Measurements from ENCODE around the gene TMEM132C. TPM values are rescaled to one million over a fixed set of nuclear protein-coding genes. Genes with fewer than 3 reads are reported as not detected.

TMEM132C gene
- total RNA-seq, 1 experiment from 2014 or later: not detected

- no peak overlapping the region for H3K4me3 Mint-ChIP-seq (ENCODE audit: low read depth, unreplicated experiment)
- no peaks in the 10 kb centered on the region for H3K27me3 Mint-ChIP-seq (ENCODE audit: unreplicated experiment)
Measured at GRCh38 chr12:128711486-128711885, 444.5 kb downstream of the TMEM132C start.

GRCh38 chr12:128712622-128713021, 445.7 kb downstream of the TMEM132C start:
- Mint-ChIP-seq H3K4me3 (ENCODE audit: low read depth, unreplicated experiment) (no peak overlapping the region), H3K27ac (ENCODE audit: unreplicated experiment) (no peak overlapping the region), H3K4me1 (ENCODE audit: low read depth, unreplicated experiment) (no peaks in the 10 kb centered on the region), H3K27me3 (ENCODE audit: unreplicated experiment) (no peaks in the 10 kb centered on the region), H3K9me3 (ENCODE audit: low read depth, unreplicated experiment) (peaks cover 5% of the 10 kb centered on the region), H3K36me3 (ENCODE audit: insufficient read depth, unreplicated experiment) (no peaks in the 10 kb centered on the region)
- no TSS peak for BruUV-seq (replicated peaks)
- no peak for TF ChIP-seq CTCF (IDR thresholded peaks at IDR 0.05; ENCODE audit: unreplicated experiment)
- intact Hi-C loops (cut with micrococcal nuclease; ENCODE audit: unreplicated experiment): no loop called here
- DNase-seq: no peak
- CTCF ChIA-PET: no interaction called here

More at GRCh38 chr12:128711486-128711885, 444.5 kb downstream of the TMEM132C start:
- no peak for TF ChIP-seq CTCF (IDR thresholded peaks at IDR 0.05; ENCODE audit: unreplicated experiment)
- CTCF ChIA-PET: no interaction called here
- DNase-seq: no peak
- BruUV-seq (replicated peaks): no TSS peak
- H3K36me3 Mint-ChIP-seq (ENCODE audit: insufficient read depth, unreplicated experiment): no peaks in the 10 kb centered on the region
- intact Hi-C loops (cut with micrococcal nuclease; ENCODE audit: unreplicated experiment): no loop called here
- H3K27ac Mint-ChIP-seq (ENCODE audit: unreplicated experiment): no peak overlapping the region
- no peaks in the 10 kb centered on the region for H3K4me1 Mint-ChIP-seq (ENCODE audit: low read depth, unreplicated experiment)
- peaks cover 2% of the 10 kb centered on the region for H3K9me3 Mint-ChIP-seq (ENCODE audit: low read depth, unreplicated experiment)

GRCh38 chr12:128715485-128715884, 448.5 kb downstream of the TMEM132C start:
- Mint-ChIP-seq H3K36me3 (ENCODE audit: insufficient read depth, unreplicated experiment) (no peaks in the 10 kb centered on the region), H3K4me3 (ENCODE audit: low read depth, unreplicated experiment) (no peak overlapping the region), H3K27me3 (ENCODE audit: unreplicated experiment) (no peaks in the 10 kb centered on the region), H3K9me3 (ENCODE audit: low read depth, unreplicated experiment) (peaks cover 3% of the 10 kb centered on the region), H3K4me1 (ENCODE audit: low read depth, unreplicated experiment) (no peaks in the 10 kb centered on the region), H3K27ac (ENCODE audit: unreplicated experiment) (no peak overlapping the region)
- TF ChIP-seq CTCF (IDR thresholded peaks at IDR 0.05; ENCODE audit: unreplicated experiment): no peak
- CTCF ChIA-PET: no interaction called here
- no TSS peak for BruUV-seq (replicated peaks)
- intact Hi-C loops (cut with micrococcal nuclease; ENCODE audit: unreplicated experiment): no loop called here
- DNase-seq: no peak

GRCh38 chr12:128724468-128725046, 457.6 kb downstream of the TMEM132C start:
- Mint-ChIP-seq H3K9me3 (ENCODE audit: low read depth, unreplicated experiment) (peaks cover 2% of the 10 kb centered on the region), H3K27me3 (ENCODE audit: unreplicated experiment) (no peaks in the 10 kb centered on the region), H3K4me3 (ENCODE audit: low read depth, unreplicated experiment) (no peak overlapping the region), H3K4me1 (ENCODE audit: low read depth, unreplicated experiment) (peaks cover 29% of the 10 kb centered on the region), H3K27ac (ENCODE audit: unreplicated experiment) (no peak overlapping the region), H3K36me3 (ENCODE audit: insufficient read depth, unreplicated experiment) (peaks cover 4% of the 10 kb centered on the region)
- intact Hi-C loops (cut with micrococcal nuclease; ENCODE audit: unreplicated experiment): no loop called here
- DNase-seq: no peak
- CTCF ChIA-PET: no interaction called here
- no TSS peak for BruUV-seq (replicated peaks)
- no peak for TF ChIP-seq CTCF (IDR thresholded peaks at IDR 0.05; ENCODE audit: unreplicated experiment)
